AG09319 (cell line): ENCODE measurements around the gene GCK.

ENCODE experiments used
- DNase-seq: peaks from one replicate; pipeline ENCODE4 v3.0.0-alpha.2; 2010; ENCODE audit warnings: low read depth; ENCODE audit errors: extremely low read depth
- CTCF ChIP-seq: IDR thresholded peaks from 2 replicates; pipeline ENCODE4 v1.5.1; 2011; ENCODE audit warnings: low read depth, mild to moderate bottlenecking, inconsistent platforms, low read length, moderate library complexity

Gene GCK

GRCh38 chr7:44124822-44125202 lies 64.4 kb downstream of the GCK start:
- no peak for DNase-seq
- no peak for TF ChIP-seq CTCF

DNA sequence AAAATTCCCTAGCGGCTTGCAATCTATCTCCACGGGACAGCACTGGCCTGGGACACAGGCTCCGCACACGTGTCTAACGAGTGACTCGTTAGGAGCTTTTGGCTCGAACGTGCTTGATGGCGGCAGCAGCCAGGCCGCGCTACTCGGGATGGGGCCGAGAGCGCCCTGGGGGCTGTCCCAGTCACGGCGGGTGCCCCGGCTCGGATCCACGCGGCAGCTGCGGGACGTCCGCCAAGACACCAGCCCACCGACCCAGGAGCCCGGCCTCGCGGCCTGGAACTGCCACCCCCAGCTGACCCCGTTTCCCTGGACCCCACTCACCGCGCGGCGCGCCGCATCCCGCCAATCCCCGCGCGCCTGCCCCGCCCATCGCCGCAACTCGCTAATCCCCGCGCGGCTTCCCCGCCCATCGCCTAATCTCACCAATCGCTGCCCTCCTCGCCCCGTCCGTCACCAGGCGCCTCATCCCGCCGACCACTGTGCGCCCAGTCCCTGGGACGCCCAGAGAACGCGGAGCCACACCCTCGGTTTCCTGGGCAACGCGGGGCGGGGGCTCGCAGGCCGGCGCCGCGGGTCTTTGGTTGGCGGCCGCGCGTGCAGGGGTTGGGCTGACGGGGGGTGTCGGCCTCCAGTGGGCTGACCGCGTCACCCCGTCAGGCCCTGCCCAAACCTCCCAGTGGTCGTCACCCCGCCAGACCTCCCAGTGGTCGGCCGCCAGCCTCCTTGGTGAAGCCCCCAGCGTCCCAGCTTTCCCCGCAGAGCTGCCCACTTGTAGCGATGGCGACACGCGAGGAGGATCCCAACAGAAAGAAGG lies 65.8 kb downstream of the GCK start, which contains the start of gene POLD2:
Gene POLD2, minus strand, starts transcription at position 359 of the 814 bp plus-strand sequence. CDS start 1,495 bp downstream, outside the sequence.
- DNase-seq: peak; percentile 84
- TF ChIP-seq CTCF: no peak

- no peak for TF ChIP-seq CTCF
- no peak for DNase-seq
These were observed 66.7 kb downstream of the GCK start for GRCh38 chr7:44122529-44122928.

DNA sequence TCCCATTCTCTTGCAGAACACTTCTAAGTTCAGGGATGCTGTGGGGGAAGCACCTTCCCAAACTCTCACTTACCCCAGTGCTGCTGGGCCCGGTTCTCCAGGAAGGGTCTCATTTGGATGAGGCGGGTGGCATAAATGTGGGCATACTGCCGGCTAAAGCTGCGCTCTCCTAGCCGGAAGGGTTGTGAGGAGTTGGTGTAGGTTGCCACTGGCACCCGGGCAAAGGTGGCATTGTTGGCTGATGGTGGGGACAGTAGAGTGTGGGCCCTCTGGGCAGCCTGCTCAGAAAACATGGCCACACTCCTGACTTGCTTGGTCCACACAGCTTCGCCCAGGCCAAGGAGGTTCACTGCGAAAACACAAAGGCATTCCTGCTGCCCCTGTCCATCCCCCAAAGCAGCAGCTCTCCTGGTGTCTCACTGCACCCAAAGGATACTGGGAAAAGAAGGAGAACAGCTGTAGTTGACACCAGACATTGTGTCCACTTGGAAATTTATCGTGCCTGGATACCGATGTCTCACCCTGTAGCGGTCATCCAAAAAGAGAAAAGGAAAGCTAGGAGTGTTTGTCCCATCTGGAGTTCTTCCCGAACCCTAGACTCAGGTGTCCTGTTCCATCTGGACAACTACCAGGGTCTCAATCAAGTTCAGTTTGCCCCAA lies 67.3 kb downstream of the GCK start:
- no peak for DNase-seq
- no peak for TF ChIP-seq CTCF

DNA sequence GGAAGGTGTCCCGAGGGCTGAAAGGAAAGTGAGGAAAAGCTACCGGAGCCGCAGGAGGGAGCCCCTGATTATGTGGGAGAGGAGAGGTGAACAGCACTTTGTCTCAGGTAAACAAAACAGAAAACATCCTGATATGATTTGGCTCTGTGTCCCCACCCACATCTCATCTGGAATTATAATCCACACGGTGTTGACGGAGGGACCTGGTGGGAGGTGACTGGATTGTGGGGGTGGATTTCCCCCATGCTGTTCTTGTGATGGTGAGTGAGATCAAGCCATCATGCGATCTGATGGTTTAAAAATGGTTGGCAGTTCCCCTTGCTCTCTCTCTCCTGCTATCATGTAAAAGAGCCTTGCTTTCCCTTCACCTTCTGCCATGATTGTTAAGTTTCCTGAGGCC lies 68.8 kb downstream of the GCK start:
- DNase-seq: no peak
- no peak for TF ChIP-seq CTCF

GRCh38 chr7:44119829-44120380 lies 69.3 kb downstream of the GCK start:
- no peak for DNase-seq
- no peak for TF ChIP-seq CTCF
